Heart left ventricle (tissue), 16 donors: ENCODE results near the gene SNN. TPM values are rescaled to one million over a fixed set of nuclear protein-coding genes. Genes with fewer than 3 reads are reported as not detected.
A peak's percentile ranks its signal among the peaks of the same experiment; 100 is the strongest.

Experiments used
- ATAC-seq, 4 donors: fragments of 200-7000 bp; cut with Tn5 transposase; one replicate each; pipeline ENCODE4 v1.9.1; 2020 to 2022; ENCODE audit warnings: moderate library complexity in 4 of 4, mild to moderate bottlenecking in 3 of 4, moderate number of reproducible peaks in 1 of 4
- DNase-seq, 5 donors: peaks; one replicate each; pipeline ENCODE4 v3.0.0-alpha.2; 2020
- H3K27ac ChIP-seq, 12 donors: fragments of 200-600 bp; sonication (generic) in 4 of 12; one replicate each; pipeline versions ENCODE4 v1.5.0 to v1.8.0; 2016 to 2022; ENCODE audit warnings: mild to moderate bottlenecking in 2 of 12
- H3K27me3 ChIP-seq, 9 donors: fragments of 200-600 bp; sonication (generic) in 2 of 9; one replicate each; pipeline versions ENCODE4 v1.5.1 to v1.8.0; 2016 to 2022; ENCODE audit warnings: mild to moderate bottlenecking in 3 of 9
- H3K36me3 ChIP-seq, 9 donors: fragments of 200-600 bp; sonication (generic) in 2 of 9; one replicate each; pipeline versions ENCODE4 v1.5.0 to v1.8.0; 2018 to 2022; ENCODE audit warnings: mild to moderate bottlenecking in 2 of 9
- H3K4me1 ChIP-seq, 12 donors: fragments of 200-600 bp; sonication (generic) in 4 of 12; one replicate each; pipeline versions ENCODE4 v1.5.0 to v1.8.0; 2016 to 2022; ENCODE audit warnings: mild to moderate bottlenecking in 3 of 12
- H3K4me3 ChIP-seq, 12 donors: fragments of 200-600 bp; sonication (generic) in 4 of 12; one replicate each; pipeline versions ENCODE4 v1.5.0 to v1.8.0; 2017 to 2022; ENCODE audit warnings: mild to moderate bottlenecking in 9 of 12, moderate library complexity in 4 of 12
- H3K9me3 ChIP-seq, 12 donors: fragments of 200-600 bp; sonication (generic) in 4 of 12; one replicate each; pipeline versions ENCODE4 v1.5.0 to v1.8.0; 2016 to 2022; ENCODE audit warnings: mild to moderate bottlenecking in 1 of 12
- POLR2A ChIP-seq, 2 donors: fragments of 450-650 bp; IDR thresholded peaks; one replicate each; pipeline ENCODE4 v1.6.1; 2017; ENCODE audit warnings: antibody characterized with exemption in 2 of 2, mild to moderate bottlenecking in 2 of 2, moderate library complexity in 2 of 2
- WGBS, 4 donors: extraction: QIAGEN DNeasy Blood & Tissue Kit in 2 of 4; methylation state at CpG; one replicate each; pipeline versions ENCODE4 v1.1.5 to v1.1.7; 2013 to 2018; 5-methylcytosine and 5-hydroxymethylcytosine counted together
- intact Hi-C, 10 donors: fragments of 100-400 bp; cut with DNase I; formaldehyde crosslinking; loops; one replicate each; pipeline versions ENCODE4 v1.11.1 to v1.14.2; 2022
- polyA plus RNA-seq, 2 donors: library from polyadenylated mRNA; stranded (reverse); fragments of 200-250 nt; gene quantifications; one replicate each; pipeline ENCODE4 v1.2.3, GENCODE V29; 2013
- total RNA-seq, 9 donors: library from RNA; depleted of rRNA in 2 of 9; stranded (reverse); fragments of >200 nt in 2 of 9; fragmentation: NEBNext Ultra II Directional in 3 of 9; extraction: Animal tissue kit (Norgen Biotek cat#: 25700) in 3 of 9; gene quantifications; one replicate each; pipeline versions ENCODE4 v1.1.0 to v1.2.4, GENCODE V29; 2016 to 2023
- TF ChIP-seq, protein P1 (sequence below), 12 donors: fragments of 200-600 bp; sonication (generic) in 4 of 12; IDR thresholded peaks; one replicate each; pipeline versions ENCODE4 v1.5.0 to v1.8.0; 2018 to 2022; ENCODE audit warnings: antibody characterized with exemption in 12 of 12, mild to moderate bottlenecking in 5 of 12
- donor health status: ischemic (EF 13 %, LVEDD 7.1; RV severe dilation, severe dysfunction).
- donor health status: healthy with polysubstance abuse.
- donor health status: DM: no; HTN: yes; CAD: no.
- donor health status: DM: no; HTN: no; CAD: no.
- donor health status: ischemic (EF 25% LVEDD 6.9; RV normal size, moderate dysfunction).
- donor health status: ischemic (EF 25% LVEDD 5.7; RV mildly dilated, moderate dysfunction).
- donor health status: healthy.
- donor health status: DM: yes; HTN: yes; CAD: no.
- donor health status: ischemic (EF 35%, LVEDD 5.7; RV mildly dilated, moderate dysfunction).
- donor health status: nonischemic (EF 11% LVEDD 7.7; RV severe dilation, severe dysfunction).
- donor health status: DM: yes; HTN: yes; CAD: no.
- donor health status: PGD.
- donor health status: ischemic (EF 29% LVEDD 5.4; RV normal size, mild dysfunction).
- donor health status: nonischemic (EF 23%, LVEDD 6.1; RV moderate dilation, normal function).

Gene SNN
- total and polyA plus RNA-seq, 11 donors = 12.5 to 60.0 (median 36.4) TPM

GRCh38 chr16:11671271-11671670 lies 3.0 kb downstream of the SNN start:
- intact Hi-C loops = loop anchor here in 2 of 10 donors (2.0 to 5.0 kb wide), 2 partner anchors 41 to 62 kb away; no protein-coding TSS in a partner anchor
- Histone ChIP-seq H3K4me1 (peaks cover 9 to 79% (median 69%) of the 10 kb centered on the region in 12 donors), H3K36me3 (peaks cover 0 to 7% (median 5%) of the 10 kb centered on the region in 9 donors), H3K9me3 (no peaks in the 10 kb centered on the region), H3K4me3 (no peak overlapping the region), H3K27me3 (no peaks in the 10 kb centered on the region), H3K27ac (peak overlapping the region in 4 of 12 donors; percentile 15 to 88 (median 86))
- WGBS, 4 donors = 97 to 100% (median 100%) methylated on average over 2 of the region's 2 CpGs
- TF ChIP-seq, protein P1, sequence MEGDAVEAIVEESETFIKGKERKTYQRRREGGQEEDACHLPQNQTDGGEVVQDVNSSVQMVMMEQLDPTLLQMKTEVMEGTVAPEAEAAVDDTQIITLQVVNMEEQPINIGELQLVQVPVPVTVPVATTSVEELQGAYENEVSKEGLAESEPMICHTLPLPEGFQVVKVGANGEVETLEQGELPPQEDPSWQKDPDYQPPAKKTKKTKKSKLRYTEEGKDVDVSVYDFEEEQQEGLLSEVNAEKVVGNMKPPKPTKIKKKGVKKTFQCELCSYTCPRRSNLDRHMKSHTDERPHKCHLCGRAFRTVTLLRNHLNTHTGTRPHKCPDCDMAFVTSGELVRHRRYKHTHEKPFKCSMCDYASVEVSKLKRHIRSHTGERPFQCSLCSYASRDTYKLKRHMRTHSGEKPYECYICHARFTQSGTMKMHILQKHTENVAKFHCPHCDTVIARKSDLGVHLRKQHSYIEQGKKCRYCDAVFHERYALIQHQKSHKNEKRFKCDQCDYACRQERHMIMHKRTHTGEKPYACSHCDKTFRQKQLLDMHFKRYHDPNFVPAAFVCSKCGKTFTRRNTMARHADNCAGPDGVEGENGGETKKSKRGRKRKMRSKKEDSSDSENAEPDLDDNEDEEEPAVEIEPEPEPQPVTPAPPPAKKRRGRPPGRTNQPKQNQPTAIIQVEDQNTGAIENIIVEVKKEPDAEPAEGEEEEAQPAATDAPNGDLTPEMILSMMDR (IDR thresholded peaks at IDR 0.05) = no peak
- TF ChIP-seq POLR2A (IDR thresholded peaks at IDR 0.05) = no peak
- DNase-seq = peak in 1 of 5 donors; percentile 51
- ATAC-seq = no peak

GRCh38 chr16:11671676-11672075 lies 3.4 kb downstream of the SNN start:
- Histone ChIP-seq H3K27me3 (no peaks in the 10 kb centered on the region), H3K9me3 (no peaks in the 10 kb centered on the region), H3K36me3 (peaks cover 0 to 11% (median 9%) of the 10 kb centered on the region in 9 donors), H3K27ac (peak overlapping the region in 6 of 12 donors; percentile 31 to 87 (median 66)), H3K4me3 (no peak overlapping the region), H3K4me1 (peaks cover 11 to 81% (median 69%) of the 10 kb centered on the region in 12 donors)
- DNase-seq (peak in 1 of 5 donors; percentile 53), ATAC-seq (no peak)
- intact Hi-C loops = loop anchor here in 2 of 10 donors (2.0 to 5.0 kb wide), 2 partner anchors 41 to 61 kb away; no protein-coding TSS in a partner anchor
- WGBS, 4 donors = 89 to 90% (median 89%) methylated on average over 6 to 8 of the region's 8 CpGs
- TF ChIP-seq, protein P1 (IDR thresholded peaks at IDR 0.05) = no peak
- TF ChIP-seq POLR2A (IDR thresholded peaks at IDR 0.05) = no peak

GRCh38 chr16:11672206-11673090 lies 4.2 kb downstream of the SNN start:
- peak in 3 of 5 donors; percentile 55 to 63 (median 60) for DNase-seq
- Histone ChIP-seq H3K27me3 (no peaks in the 10 kb centered on the region), H3K4me3 (no peak overlapping the region), H3K27ac (peak overlapping the region; percentile 26 to 87 (median 66)), H3K4me1 (peaks cover 11 to 89% (median 71%) of the 10 kb centered on the region in 12 donors), H3K36me3 (peaks cover 0 to 19% (median 17%) of the 10 kb centered on the region in 9 donors), H3K9me3 (no peaks in the 10 kb centered on the region)
- ATAC-seq = peak in 1 of 4 donors; percentile 10
- 78 to 87% (median 82%) methylated on average over 25 of the region's 25 CpGs for WGBS, 4 donors
- intact Hi-C loops = loop anchor here in 1 of 10 donors (5.0 kb wide), 1 partner anchor 40 kb away; no protein-coding TSS in a partner anchor
- TF ChIP-seq POLR2A (IDR thresholded peaks at IDR 0.05) = no peak
- TF ChIP-seq, protein P1 (IDR thresholded peaks at IDR 0.05) = no peak
